ENCODE measurements around the gene ELFN1. TPM values are rescaled to one million over a fixed set of nuclear protein-coding genes. Genes with fewer than 3 reads are reported as not detected.

The ELFN1 gene
- total RNA-seq, 4 donors from 2014 or later = 0.38 to 3.3 (median 0.48) TPM

DNA sequence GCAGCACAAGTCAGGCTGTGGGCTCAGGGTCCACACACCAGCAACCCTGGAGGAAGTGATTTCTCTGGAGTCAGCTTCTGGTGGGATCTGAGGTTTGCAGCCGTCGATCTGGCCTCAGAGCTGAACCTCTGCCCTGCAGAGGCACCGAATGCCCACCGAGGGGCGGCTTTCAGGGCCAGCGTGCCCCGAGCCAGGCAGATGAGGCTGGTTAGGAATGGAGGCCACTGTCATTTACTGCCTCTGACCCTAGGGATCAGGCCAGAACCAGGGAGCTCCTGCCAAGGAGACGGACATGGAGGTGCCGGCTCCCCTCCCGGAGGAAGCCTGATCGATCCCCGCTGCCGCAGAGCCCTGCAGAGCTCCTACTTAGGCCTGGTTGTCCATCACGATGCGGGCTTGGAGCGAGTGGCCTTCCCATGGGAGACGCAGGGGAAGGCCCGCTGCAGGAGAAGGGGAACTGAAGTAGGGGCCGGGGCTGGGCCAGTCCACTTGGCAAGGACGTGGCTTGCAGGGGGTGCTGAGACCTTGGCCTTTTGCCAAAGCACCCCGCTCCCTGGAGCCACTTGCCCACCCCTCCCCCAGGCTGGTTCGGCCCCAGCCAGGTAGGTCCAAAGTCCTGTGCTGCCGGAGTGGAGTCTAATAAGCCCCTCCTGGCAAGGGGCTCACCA is 19.6 kb upstream of the ELFN1 start:
- TF ChIP-seq POLR2A (IDR thresholded peaks at IDR 0.05) = no peak
- TF ChIP-seq, protein P1, sequence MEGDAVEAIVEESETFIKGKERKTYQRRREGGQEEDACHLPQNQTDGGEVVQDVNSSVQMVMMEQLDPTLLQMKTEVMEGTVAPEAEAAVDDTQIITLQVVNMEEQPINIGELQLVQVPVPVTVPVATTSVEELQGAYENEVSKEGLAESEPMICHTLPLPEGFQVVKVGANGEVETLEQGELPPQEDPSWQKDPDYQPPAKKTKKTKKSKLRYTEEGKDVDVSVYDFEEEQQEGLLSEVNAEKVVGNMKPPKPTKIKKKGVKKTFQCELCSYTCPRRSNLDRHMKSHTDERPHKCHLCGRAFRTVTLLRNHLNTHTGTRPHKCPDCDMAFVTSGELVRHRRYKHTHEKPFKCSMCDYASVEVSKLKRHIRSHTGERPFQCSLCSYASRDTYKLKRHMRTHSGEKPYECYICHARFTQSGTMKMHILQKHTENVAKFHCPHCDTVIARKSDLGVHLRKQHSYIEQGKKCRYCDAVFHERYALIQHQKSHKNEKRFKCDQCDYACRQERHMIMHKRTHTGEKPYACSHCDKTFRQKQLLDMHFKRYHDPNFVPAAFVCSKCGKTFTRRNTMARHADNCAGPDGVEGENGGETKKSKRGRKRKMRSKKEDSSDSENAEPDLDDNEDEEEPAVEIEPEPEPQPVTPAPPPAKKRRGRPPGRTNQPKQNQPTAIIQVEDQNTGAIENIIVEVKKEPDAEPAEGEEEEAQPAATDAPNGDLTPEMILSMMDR (IDR thresholded peaks at IDR 0.05) = no peak
- intact Hi-C loops (cut with DNase I) = no loop called here
- H3K27me3 ChIP-seq = peaks cover 0 to 84% (median 0%) of the 10 kb centered on the region in 4 donors

DNA sequence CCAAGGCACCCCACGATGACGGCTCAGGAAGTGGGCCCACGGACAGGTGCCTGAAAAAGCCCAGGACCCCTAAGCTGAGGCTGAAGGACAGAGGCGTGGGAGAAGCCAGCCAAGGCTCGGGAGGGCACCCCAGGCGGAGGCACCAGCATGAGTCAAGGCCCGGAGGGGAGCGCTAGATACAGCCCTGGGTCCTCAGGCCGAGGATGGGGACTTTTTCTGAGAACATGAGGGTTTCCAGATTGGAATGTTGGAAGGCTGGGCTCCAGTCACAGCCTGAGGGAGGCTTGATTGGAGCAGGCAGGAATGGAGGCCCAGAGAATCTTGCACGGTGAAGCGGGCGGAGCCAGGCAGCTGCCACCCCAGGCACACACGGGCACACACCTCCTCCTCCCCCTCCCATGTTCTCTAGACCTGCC is 19.0 kb upstream of the ELFN1 start:
- peaks cover 0 to 21% (median 0%) of the 10 kb centered on the region in 3 donors for H3K4me1 ChIP-seq
- TF ChIP-seq POLR2A (IDR thresholded peaks at IDR 0.05) = no peak
- TF ChIP-seq, protein P1 (IDR thresholded peaks at IDR 0.05) = no peak
- H3K27ac ChIP-seq = no peak overlapping the region
- intact Hi-C loops (cut with DNase I) = no loop called here
- WGBS, 2 donors = 58 to 67% methylated on average over 4 to 6 of the region's 13 CpGs
- H3K4me3 ChIP-seq = no peak overlapping the region
- DNase-seq = no peak
- no peaks in the 10 kb centered on the region for H3K9me3 ChIP-seq
- peaks cover 0 to 85% (median 0%) of the 10 kb centered on the region in 4 donors for H3K27me3 ChIP-seq
- no peaks in the 10 kb centered on the region for H3K36me3 ChIP-seq

More for the DNA sequence above, 19.6 kb upstream of the ELFN1 start:
- no peak overlapping the region for H3K4me3 ChIP-seq
- H3K27ac ChIP-seq = no peak overlapping the region
- no peaks in the 10 kb centered on the region for H3K9me3 ChIP-seq
- WGBS, 2 donors = no CpG with 5 or more reads among the region's 23 CpGs
- H3K36me3 ChIP-seq = no peaks in the 10 kb centered on the region
- DNase-seq = no peak
- H3K4me1 ChIP-seq = peaks cover 0 to 21% (median 0%) of the 10 kb centered on the region in 3 donors

DNA sequence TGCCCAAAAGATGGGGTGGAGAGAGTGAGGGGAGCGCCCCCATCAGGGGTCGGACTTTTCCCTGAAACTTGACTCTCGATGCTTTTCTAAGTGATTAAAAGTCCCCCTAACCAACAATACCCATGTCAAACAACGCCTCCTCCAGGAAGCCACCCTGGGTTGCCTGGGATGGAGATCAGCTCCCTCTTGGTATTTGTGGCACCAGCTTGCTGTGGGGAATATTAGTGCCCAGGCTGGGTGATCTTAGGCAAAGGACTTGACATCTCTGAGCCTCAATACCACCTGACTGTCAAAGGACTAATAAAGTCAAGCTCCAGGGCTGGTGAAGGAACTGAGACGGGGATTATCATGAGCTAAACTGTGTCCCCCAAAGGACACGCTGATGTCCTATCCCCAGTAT is 18.2 kb upstream of the ELFN1 start:
- Histone ChIP-seq H3K36me3 (no peaks in the 10 kb centered on the region), H3K27ac (no peak overlapping the region), H3K4me1 (peaks cover 0 to 21% (median 0%) of the 10 kb centered on the region in 3 donors), H3K27me3 (peaks cover 0 to 86% (median 0%) of the 10 kb centered on the region in 4 donors), H3K4me3 (no peak overlapping the region), H3K9me3 (no peaks in the 10 kb centered on the region)
- WGBS, 2 donors = 45 to 84% methylated on average over 4 to 6 of the region's 6 CpGs
- TF ChIP-seq, protein P1 (IDR thresholded peaks at IDR 0.05) = no peak
- no peak for TF ChIP-seq POLR2A (IDR thresholded peaks at IDR 0.05)
- DNase-seq = no peak
- intact Hi-C loops (cut with DNase I) = no loop called here

DNA sequence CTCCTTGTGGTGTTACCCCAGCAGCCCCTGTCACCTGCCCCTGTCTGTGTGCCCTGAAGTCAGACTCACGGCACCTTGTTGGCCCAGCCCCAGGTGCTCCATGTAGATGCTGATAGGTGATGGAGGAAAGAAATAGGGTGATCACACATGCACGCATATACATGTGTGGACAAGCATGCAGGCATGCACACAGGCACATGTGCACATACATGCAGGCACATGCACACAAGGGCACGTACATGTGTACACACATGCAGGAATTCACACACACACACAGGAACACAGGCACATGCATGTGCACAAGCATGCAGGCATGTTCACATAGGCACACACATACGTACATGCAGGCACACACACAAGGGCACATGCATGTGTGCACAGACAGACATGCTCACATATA is 16.6 kb upstream of the ELFN1 start:
- no peak overlapping the region for H3K4me3 ChIP-seq
- no peak overlapping the region for H3K27ac ChIP-seq
- H3K36me3 ChIP-seq = no peaks in the 10 kb centered on the region
- H3K4me1 ChIP-seq = peaks cover 0 to 4% (median 0%) of the 10 kb centered on the region in 3 donors
- peaks cover 0 to 84% (median 0%) of the 10 kb centered on the region in 4 donors for H3K27me3 ChIP-seq
- H3K9me3 ChIP-seq = no peaks in the 10 kb centered on the region
- 90 to 92% methylated on average over 2 to 3 of the region's 4 CpGs for WGBS, 2 donors
- no peak for DNase-seq
- intact Hi-C loops (cut with DNase I) = no loop called here
- no peak for TF ChIP-seq POLR2A (IDR thresholded peaks at IDR 0.05)
- TF ChIP-seq, protein P1 (IDR thresholded peaks at IDR 0.05) = no peak

DNA sequence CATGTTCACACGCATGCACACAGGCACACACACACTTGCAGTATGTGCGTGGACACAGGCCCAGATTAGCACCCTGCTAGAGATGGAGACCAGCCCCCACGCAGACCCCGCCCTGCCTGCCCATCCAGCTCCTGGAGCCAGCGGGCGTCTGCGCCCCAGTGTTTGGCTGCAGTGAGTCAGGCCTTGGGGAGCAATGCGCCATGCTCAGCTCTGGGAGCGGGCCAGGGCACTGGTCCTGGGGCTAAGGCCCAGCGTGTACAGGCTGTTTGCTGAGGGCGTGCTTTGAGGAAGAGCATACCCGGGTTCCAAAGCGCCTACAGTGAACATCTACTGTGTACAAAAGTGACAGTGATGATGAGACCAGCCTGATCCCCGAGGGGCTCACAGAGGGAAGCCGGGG is 16.0 kb upstream of the ELFN1 start:
- WGBS, 2 donors = 50 to 63% methylated on average over 9 to 12 of the region's 15 CpGs
- Histone ChIP-seq H3K4me3 (no peak overlapping the region), H3K36me3 (no peaks in the 10 kb centered on the region), H3K9me3 (no peaks in the 10 kb centered on the region), H3K27ac (no peak overlapping the region), H3K4me1 (no peaks in the 10 kb centered on the region), H3K27me3 (peaks cover 0 to 78% (median 0%) of the 10 kb centered on the region in 4 donors)
- intact Hi-C loops (cut with DNase I) = no loop called here
- no peak for DNase-seq
- no peak for TF ChIP-seq POLR2A (IDR thresholded peaks at IDR 0.05)
- TF ChIP-seq, protein P1 (IDR thresholded peaks at IDR 0.05) = no peak

Data from esophagus squamous epithelium (tissue), 5 donors.